Stomach (tissue), 9 donors: Measurements from ENCODE around the gene RNASE7. TPM values are rescaled to one million over a fixed set of nuclear protein-coding genes. Genes with fewer than 3 reads are reported as not detected.

Experiments used
- DNase-seq, 2 donors: peaks; one replicate each; pipeline versions ENCODE4 v3.0.0 to v3.0.0-alpha.2; 2013 to 2019
- H3K27ac ChIP-seq, 5 donors: fragments of 200-600 bp in 4 of 5; sonication (generic) in 4 of 5; one replicate each; pipeline ENCODE4 v1.5.1; 2013 to 2019; ENCODE audit warnings: mild to moderate bottlenecking in 1 of 5, moderate library complexity in 1 of 5
- H3K27me3 ChIP-seq, 3 donors: fragments of 200-600 bp; sonication (generic); one replicate each; pipeline ENCODE4 v1.5.1; 2017 to 2019; ENCODE audit warnings: mixed run types in 1 of 3
- H3K36me3 ChIP-seq, 4 donors: fragments of 200-600 bp; sonication (generic); 1 replicate in 3 of 4; 2 replicates in 1 of 4; pipeline ENCODE4 v1.5.1; 2016 to 2019
- H3K4me1 ChIP-seq, 4 donors: fragments of 200-600 bp; sonication (generic); one replicate each; pipeline ENCODE4 v1.5.1; 2016 to 2019
- H3K4me3 ChIP-seq, 4 donors: fragments of 200-600 bp; sonication (generic) in 3 of 4; one replicate each; pipeline ENCODE4 v1.5.1; 2016 to 2019; ENCODE audit warnings: mild to moderate bottlenecking in 1 of 4
- H3K9me3 ChIP-seq, 4 donors: fragments of 200-600 bp; sonication (generic); one replicate each; pipeline ENCODE4 v1.5.1; 2016 to 2019
- CTCF ChIP-seq, 7 experiments: fragments of 450-650 bp in 4 of 7; fragments of 200-600 bp in 3 of 7; sonication (generic) in 3 of 7; IDR thresholded peaks; one replicate each; pipeline ENCODE4 v1.5.1; 2016 to 2019; ENCODE audit warnings: antibody characterized with exemption in 7 of 7, control low read depth in 2 of 7, mild to moderate bottlenecking in 1 of 7
- EP300 ChIP-seq: sonication (generic); formaldehyde crosslinking; IDR thresholded peaks from one replicate; pipeline ENCODE4 v1.6.1; 2017; ENCODE audit warnings: antibody characterized with exemption
- POLR2A ChIP-seq, 4 donors: fragments of 450-650 bp; IDR thresholded peaks; one replicate each; pipeline ENCODE4 v1.6.1; 2016; ENCODE audit warnings: antibody characterized with exemption in 4 of 4, control low read depth in 2 of 4, mild to moderate bottlenecking in 1 of 4, moderate library complexity in 1 of 4
- POLR2AphosphoS5 ChIP-seq, 3 donors: sonication (generic); formaldehyde crosslinking; IDR thresholded peaks; one replicate each; pipeline ENCODE4 v1.6.1; 2016; ENCODE audit warnings: antibody characterized with exemption in 3 of 3
- WGBS, 5 donors: extraction: QIAGEN DNeasy Blood & Tissue Kit in 3 of 5; methylation state at CpG; one replicate each; pipeline versions ENCODE4 v1.1.5 to v1.1.7; 2013 to 2018; 5-methylcytosine and 5-hydroxymethylcytosine counted together
- intact Hi-C: fragments of 100-400 bp; cut with DNase I; formaldehyde crosslinking; loops from one replicate; pipeline ENCODE4 v1.15.1; 2023; ENCODE audit warnings: low total_unique reads
- polyA plus RNA-seq, 3 donors: library from polyadenylated mRNA; stranded (reverse); fragments of 200-250 nt; gene quantifications; one replicate each; pipeline ENCODE4 v1.2.3, GENCODE V29; 2013
- total RNA-seq, 5 donors: library from RNA; depleted of rRNA; stranded (reverse); fragments of >200 nt; gene quantifications; one replicate each; pipeline versions ENCODE4 v1.1.0 to v1.2.3, GENCODE V29; 2014 to 2016
- donor health status: healthy with polysubstance abuse.
- donor health status: Bipolar disorder and iron deficiency.
- donor health status: healthy.

The RNASE7 gene
- total and polyA plus RNA-seq, 8 donors, result 0.58 to 2.6 TPM; not detected in 6

GRCh38 chr14:21074398-21075272, 32.5 kb downstream of the RNASE7 start:
- Histone ChIP-seq H3K36me3 (peaks cover 40 to 71% (median 63%) of the 10 kb centered on the region in 4 donors), H3K9me3 (no peaks in the 10 kb centered on the region), H3K4me3 (no peak overlapping the region), H3K4me1 (peaks cover 26 to 38% (median 34%) of the 10 kb centered on the region in 4 donors), H3K27me3 (peaks cover 0 to 5% (median 2%) of the 10 kb centered on the region in 3 donors), H3K27ac (no peak overlapping the region)
- no peak for DNase-seq
- TF ChIP-seq CTCF (IDR thresholded peaks at IDR 0.05) (no peak), POLR2AphosphoS5 (IDR thresholded peaks at IDR 0.05) (no peak), EP300 (no peak), POLR2A (IDR thresholded peaks at IDR 0.05) (no peak)
- intact Hi-C loops, result no loop called here
- WGBS, 5 donors, result 85 to 93% (median 89%) methylated on average over 12 to 26 of the region's 26 CpGs

- Histone ChIP-seq H3K27ac (no peak overlapping the region), H3K36me3 (peaks cover 50 to 83% (median 76%) of the 10 kb centered on the region in 4 donors), H3K27me3 (no peaks in the 10 kb centered on the region), H3K4me3 (no peak overlapping the region), H3K9me3 (no peaks in the 10 kb centered on the region), H3K4me1 (peaks cover 22 to 30% (median 26%) of the 10 kb centered on the region in 4 donors)
- no peak for DNase-seq
- TF ChIP-seq POLR2AphosphoS5 (IDR thresholded peaks at IDR 0.05) (no peak), POLR2A (IDR thresholded peaks at IDR 0.05) (no peak), CTCF (IDR thresholded peaks at IDR 0.05) (no peak)
- 85 to 90% (median 89%) methylated on average over 9 of the region's 9 CpGs for WGBS, 5 donors
- intact Hi-C loops, result no loop called here
Measured at GRCh38 chr14:21075719-21076437, 33.7 kb downstream of the RNASE7 start.

GRCh38 chr14:21077672-21078071, 35.5 kb downstream of the RNASE7 start:
- no peak for DNase-seq
- H3K9me3 ChIP-seq, result no peaks in the 10 kb centered on the region
- intact Hi-C loops, result no loop called here
- peaks cover 6 to 12% (median 8%) of the 10 kb centered on the region in 4 donors for H3K4me1 ChIP-seq
- TF ChIP-seq POLR2A (IDR thresholded peaks at IDR 0.05), result no peak
- TF ChIP-seq POLR2AphosphoS5 (IDR thresholded peaks at IDR 0.05), result no peak
- no peak for TF ChIP-seq CTCF (IDR thresholded peaks at IDR 0.05)
- TF ChIP-seq EP300, result no peak
- H3K27me3 ChIP-seq, result no peaks in the 10 kb centered on the region
- peaks cover 66 to 100% (median 94%) of the 10 kb centered on the region in 4 donors for H3K36me3 ChIP-seq
- H3K27ac ChIP-seq, result no peak overlapping the region
- WGBS, 5 donors, result 77 to 89% (median 81%) methylated on average over 2 of the region's 2 CpGs
- no peak overlapping the region for H3K4me3 ChIP-seq

- intact Hi-C loops, result no loop called here
- Histone ChIP-seq H3K27ac (no peak overlapping the region), H3K4me3 (no peak overlapping the region), H3K27me3 (no peaks in the 10 kb centered on the region), H3K9me3 (no peaks in the 10 kb centered on the region), H3K36me3 (peaks cover 72 to 100% (median 98%) of the 10 kb centered on the region in 4 donors), H3K4me1 (peaks cover 0 to 6% (median 2%) of the 10 kb centered on the region in 4 donors)
- no peak for DNase-seq
- 87 to 96% (median 94%) methylated on average over 5 of the region's 5 CpGs for WGBS, 5 donors
- TF ChIP-seq CTCF (IDR thresholded peaks at IDR 0.05) (no peak), EP300 (no peak), POLR2A (IDR thresholded peaks at IDR 0.05) (no peak), POLR2AphosphoS5 (IDR thresholded peaks at IDR 0.05) (no peak)
Measured at GRCh38 chr14:21078287-21078686, 36.1 kb downstream of the RNASE7 start.
